GM23338 (cell line): Measurements from ENCODE around the gene SFN. TPM values are rescaled to one million over a fixed set of nuclear protein-coding genes. Genes with fewer than 3 reads are reported as not detected.

ENCODE experiments used
- ATAC-seq: fragments of 200-7000 bp; cut with Tn5 transposase; 3 replicates; pipeline ENCODE4 v1.9.1; 2020
- DNase-seq: peaks from one replicate; pipeline ENCODE4 v3.0.0-alpha.2; 2015; ENCODE audit warnings: low spot score
- H2AFZ ChIP-seq: fragments of 200-600 bp; sonication (generic); 2 replicates; pipeline ENCODE4 v1.8.0; 2016; ENCODE audit warnings: antibody characterized with exemption, mild to moderate bottlenecking, moderate library complexity
- H3F3A ChIP-seq: fragments of 200-600 bp; sonication (generic); replicated peaks from 2 replicates; pipeline ENCODE4 v1.8.0; 2017; ENCODE audit warnings: antibody characterized with exemption, mixed run types, low read depth
- H3K27ac ChIP-seq: fragments of 200-600 bp; sonication (generic); 2 replicates; pipeline ENCODE4 v1.6.1; 2016; ENCODE audit warnings: low read depth
- H3K27me3 ChIP-seq: fragments of 200-600 bp; sonication (generic); 2 replicates; pipeline ENCODE4 v1.8.0; 2016; ENCODE audit warnings: mild to moderate bottlenecking, mixed run types, moderate library complexity; ENCODE audit not compliant: insufficient read depth
- H3K36me3 ChIP-seq: fragments of 200-600 bp; sonication (generic); 2 replicates; pipeline ENCODE4 v1.8.0; 2016; ENCODE audit warnings: mild to moderate bottlenecking; ENCODE audit not compliant: insufficient read depth
- H3K4me1 ChIP-seq: fragments of 200-600 bp; sonication (generic); 2 replicates; pipeline ENCODE4 v1.8.0; 2016; ENCODE audit warnings: mild to moderate bottlenecking, moderate library complexity; ENCODE audit not compliant: insufficient read depth
- H3K4me2 ChIP-seq: fragments of 200-600 bp; sonication (generic); 2 replicates; pipeline ENCODE4 v1.7.1; 2017; ENCODE audit warnings: mixed run types
- H3K4me3 ChIP-seq: fragments of 200-600 bp; sonication (generic); 2 replicates; pipeline ENCODE4 v1.6.1; 2016; ENCODE audit warnings: mixed run types
- H3K79me2 ChIP-seq: fragments of 200-600 bp; sonication (generic); replicated peaks from 2 replicates; pipeline ENCODE4 v1.8.0; 2017; ENCODE audit warnings: mild to moderate bottlenecking; ENCODE audit not compliant: insufficient read depth
- H3K9me2 ChIP-seq: fragments of 200-600 bp; sonication (generic); 2 replicates; pipeline ENCODE4 v1.8.0; 2017; ENCODE audit not compliant: insufficient read depth
- H4K20me1 ChIP-seq: fragments of 200-600 bp; sonication (generic); replicated peaks from 2 replicates; pipeline ENCODE4 v1.8.0; 2017; ENCODE audit warnings: mild to moderate bottlenecking; ENCODE audit not compliant: insufficient read depth
- H3K27ac Mint-ChIP-seq: 2 replicates; pipeline ENCODE4 v1.8.0; 2020; ENCODE audit warnings: inconsistent platforms, mild to moderate bottlenecking, moderate library complexity, mixed read lengths
- H3K27me3 Mint-ChIP-seq: 3 replicates; pipeline ENCODE4 v1.8.0; 2022; ENCODE audit warnings: low read depth, mild to moderate bottlenecking, moderate library complexity, mixed read lengths, inconsistent platforms; ENCODE audit not compliant: insufficient read depth, poor library complexity
- H3K36me3 Mint-ChIP-seq: 3 replicates; pipeline ENCODE4 v1.8.0; 2021; ENCODE audit warnings: low read depth, mild to moderate bottlenecking, inconsistent platforms, moderate library complexity, mixed read lengths
- H3K4me1 Mint-ChIP-seq: 3 replicates; pipeline ENCODE4 v1.8.0; 2020; ENCODE audit warnings: mild to moderate bottlenecking, inconsistent platforms, mixed read lengths
- H3K4me3 Mint-ChIP-seq: 3 replicates; pipeline ENCODE4 v1.8.0; 2021; ENCODE audit warnings: moderate library complexity, mild to moderate bottlenecking, inconsistent platforms, mixed read lengths
- H3K9me3 Mint-ChIP-seq: 3 replicates; pipeline ENCODE4 v1.8.0; 2020; ENCODE audit warnings: moderate library complexity, mild to moderate bottlenecking, inconsistent platforms, mixed read lengths
- CREB1 ChIP-seq: fragments of 250-450 bp; sonication (Bioruptor Pico); IDR thresholded peaks from 2 replicates; pipeline ENCODE4 v1.5.0; 2020; ENCODE audit warnings: low read depth, mild to moderate bottlenecking, moderate library complexity
- CTCF ChIP-seq, 2 experiments: fragments of 200-600 bp in 1 of 2; sonication (generic) in 1 of 2; conservative IDR thresholded peaks; 2 replicates each; pipeline versions ENCODE4 v1.5.1 to v1.6.1; 2016 to 2017; ENCODE audit warnings: antibody characterized with exemption in 2 of 2, low read depth in 2 of 2, mild to moderate bottlenecking in 2 of 2, moderate library complexity in 1 of 2
- ETS1 ChIP-seq: IDR thresholded peaks from 2 replicates; pipeline ENCODE4 v1.6.1; 2016; ENCODE audit warnings: antibody characterized with exemption
- EZH2 ChIP-seq: fragments of 200-600 bp; sonication (generic); IDR thresholded peaks from one replicate; pipeline ENCODE4 v1.8.0; 2017; ENCODE audit warnings: antibody characterized with exemption, mild to moderate bottlenecking, low read depth; ENCODE audit not compliant: unreplicated experiment
- EZH2phosphoT487 ChIP-seq: fragments of 200-600 bp; sonication (generic); IDR thresholded peaks from one replicate; pipeline ENCODE4 v1.8.1; 2018; ENCODE audit warnings: antibody characterized with exemption; ENCODE audit not compliant: unreplicated experiment
- JUNB ChIP-seq: IDR thresholded peaks from one replicate; pipeline ENCODE4 v1.6.1; 2016; ENCODE audit warnings: antibody characterized with exemption; ENCODE audit not compliant: unreplicated experiment
- NANOG ChIP-seq: IDR thresholded peaks from 2 replicates; pipeline ENCODE4 v1.6.1; 2016; ENCODE audit warnings: antibody characterized with exemption, borderline replicate concordance
- POLR2AphosphoS5 ChIP-seq: IDR thresholded peaks from 2 replicates; pipeline ENCODE4 v1.6.1; 2016; ENCODE audit warnings: antibody characterized with exemption, low read depth
- STAT1 ChIP-seq: IDR thresholded peaks from one replicate; pipeline ENCODE4 v1.6.1; 2016; ENCODE audit warnings: antibody characterized with exemption; ENCODE audit not compliant: unreplicated experiment
- ZNF114 ChIP-seq: fragments of 250-450 bp; sonication (Bioruptor Pico); IDR thresholded peaks from 2 replicates; pipeline ENCODE4 v1.5.0; 2020; ENCODE audit warnings: mild to moderate bottlenecking, moderate library complexity
- ZNF331 ChIP-seq: fragments of 250-450 bp; sonication (Bioruptor Pico); IDR thresholded peaks from 2 replicates; pipeline ENCODE4 v1.5.0; 2020; ENCODE audit warnings: low read depth, mild to moderate bottlenecking, moderate library complexity
- ZNF462 ChIP-seq: fragments of 250-450 bp; sonication (Bioruptor Pico); IDR thresholded peaks from 2 replicates; pipeline ENCODE4 v1.5.0; 2020; ENCODE audit warnings: mild to moderate bottlenecking, moderate library complexity
- polyA plus RNA-seq: library from polyadenylated mRNA; unstranded; fragments of >200 nt; fragmentation: Nextera tagmentation; extraction: Ambion mirVana; gene quantifications from 2 replicates; pipeline ENCODE4 v1.2.1, GENCODE V29; 2016
- total RNA-seq: library from RNA; depleted of rRNA; stranded (reverse); fragments of >200 nt; shearing (Covaris generic); gene quantifications from 2 replicates; pipeline ENCODE4 v1.2.3, GENCODE V29; 2014

SFN gene
- total and polyA plus RNA-seq, 2 experiments from 2014 or later: 1.8 to 2.6 TPM

GRCh38 chr1:26854906-26855305 lies 8.0 kb upstream of the SFN start (continued):
- TF ChIP-seq CTCF (conservative IDR thresholded peaks at IDR 0.05; ENCODE audit: low read depth in 2 of 2) (no peak), NANOG (no peak), ETS1 (no peak)

GRCh38 chr1:26855636-26856035 lies 7.3 kb upstream of the SFN start:
- Histone ChIP-seq H3K4me2 (no peak overlapping the region), H3K4me1 (peaks cover 7% of the 10 kb centered on the region; the same call in 1 of the 2 replicates), H3K27ac (no peak overlapping the region), H2AFZ (no peak overlapping the region), H3K79me2 (no peaks in the 10 kb centered on the region), H3K27me3 (no peaks in the 10 kb centered on the region), H4K20me1 (no peaks in the 10 kb centered on the region), H3K36me3 (peaks cover 4% of the 10 kb centered on the region; the same call in 1 of the 2 replicates), H3F3A (no peaks in the 10 kb centered on the region), H3K9me2 (no peaks in the 10 kb centered on the region), H3K4me3 (no peak overlapping the region)
- DNase-seq (no peak), ATAC-seq (no peak)
- H3K27ac Mint-ChIP-seq: no peak overlapping the region
- H3K27me3 Mint-ChIP-seq: peaks cover 6% of the 10 kb centered on the region
- H3K9me3 Mint-ChIP-seq: no peaks in the 10 kb centered on the region
- peaks cover 26% of the 10 kb centered on the region for H3K36me3 Mint-ChIP-seq
- no peak overlapping the region for H3K4me3 Mint-ChIP-seq
- H3K4me1 Mint-ChIP-seq: peaks cover 22% of the 10 kb centered on the region
- no peak for TF ChIP-seq CTCF (conservative IDR thresholded peaks at IDR 0.05; ENCODE audit: low read depth in 2 of 2)
- TF ChIP-seq EZH2: no peak
- no peak for TF ChIP-seq JUNB
- no peak for TF ChIP-seq ZNF114 (CRISPR knock-in tag)
- TF ChIP-seq STAT1: no peak
- TF ChIP-seq CREB1 (CRISPR knock-in tag): no peak
- no peak for TF ChIP-seq EZH2phosphoT487
- TF ChIP-seq NANOG: no peak
- no peak for TF ChIP-seq ZNF462 (CRISPR knock-in tag)
- no peak for TF ChIP-seq POLR2AphosphoS5
- TF ChIP-seq ZNF331 (CRISPR knock-in tag): no peak
